ENCODE results near the gene SEMA6B. TPM values are rescaled to one million over a fixed set of nuclear protein-coding genes. Genes with fewer than 3 reads are reported as not detected.
"Not testable (repeated sequence)": the region's sequence is repeated elsewhere in the genome, so short reads cannot be mapped to it uniquely, and the experiment has no call there.

The SEMA6B gene
- total and polyA plus RNA-seq, 12 donors, result 3.1 to 59.2 (median 27.2) TPM

- H3K27ac ChIP-seq, result no peak overlapping the region
- 0 to 24% (median 16%) methylated on average over 2 to 17 of the region's 17 CpGs for whole genome bisulfite sequencing, 4 donors
- peak overlapping the region in 1 of 4 donors; percentile 23 for H3K4me3 ChIP-seq
- no peak for DNase-seq
- intact Hi-C loops (cut with DNase I), result no loop called here
- H3K9me3 ChIP-seq (replicated peaks in 1 of 3), result no peaks in the 10 kb centered on the region
- TF ChIP-seq, protein P1, sequence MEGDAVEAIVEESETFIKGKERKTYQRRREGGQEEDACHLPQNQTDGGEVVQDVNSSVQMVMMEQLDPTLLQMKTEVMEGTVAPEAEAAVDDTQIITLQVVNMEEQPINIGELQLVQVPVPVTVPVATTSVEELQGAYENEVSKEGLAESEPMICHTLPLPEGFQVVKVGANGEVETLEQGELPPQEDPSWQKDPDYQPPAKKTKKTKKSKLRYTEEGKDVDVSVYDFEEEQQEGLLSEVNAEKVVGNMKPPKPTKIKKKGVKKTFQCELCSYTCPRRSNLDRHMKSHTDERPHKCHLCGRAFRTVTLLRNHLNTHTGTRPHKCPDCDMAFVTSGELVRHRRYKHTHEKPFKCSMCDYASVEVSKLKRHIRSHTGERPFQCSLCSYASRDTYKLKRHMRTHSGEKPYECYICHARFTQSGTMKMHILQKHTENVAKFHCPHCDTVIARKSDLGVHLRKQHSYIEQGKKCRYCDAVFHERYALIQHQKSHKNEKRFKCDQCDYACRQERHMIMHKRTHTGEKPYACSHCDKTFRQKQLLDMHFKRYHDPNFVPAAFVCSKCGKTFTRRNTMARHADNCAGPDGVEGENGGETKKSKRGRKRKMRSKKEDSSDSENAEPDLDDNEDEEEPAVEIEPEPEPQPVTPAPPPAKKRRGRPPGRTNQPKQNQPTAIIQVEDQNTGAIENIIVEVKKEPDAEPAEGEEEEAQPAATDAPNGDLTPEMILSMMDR (IDR thresholded peaks at IDR 0.05), result no peak
- no peak for TF ChIP-seq POLR2A (IDR thresholded peaks at IDR 0.05)
- peaks cover 4 to 11% of the 10 kb centered on the region in 2 donors for H3K4me1 ChIP-seq (replicated peaks in 1 of 2)
- no peaks in the 10 kb centered on the region for H3K27me3 ChIP-seq
- no peaks in the 10 kb centered on the region for H3K36me3 ChIP-seq (replicated peaks in 1 of 2)
These were observed 39.2 kb upstream of the SEMA6B start for GRCh38 chr19:4598712-4599111.

GRCh38 chr19:4597975-4598671 lies 38.6 kb upstream of the SEMA6B start:
- WGBS, 4 donors, result 0 to 3% (median 2%) methylated on average over 13 to 31 of the region's 32 CpGs
- H3K27me3 ChIP-seq, result no peaks in the 10 kb centered on the region
- peak; percentile 48 to 83 (median 68) for DNase-seq
- intact Hi-C loops (cut with DNase I), result no loop called here
- H3K4me1 ChIP-seq (replicated peaks in 1 of 2), result peaks cover 4 to 11% of the 10 kb centered on the region in 2 donors
- no peak overlapping the region for H3K27ac ChIP-seq
- TF ChIP-seq, protein P1 (IDR thresholded peaks at IDR 0.05), result no peak
- TF ChIP-seq POLR2A (IDR thresholded peaks at IDR 0.05), result no peak
- H3K36me3 ChIP-seq (replicated peaks in 1 of 2), result no peaks in the 10 kb centered on the region
- no peaks in the 10 kb centered on the region for H3K9me3 ChIP-seq (replicated peaks in 1 of 3)
- H3K4me3 ChIP-seq, result peak overlapping the region in 1 of 4 donors; percentile 23

DNA sequence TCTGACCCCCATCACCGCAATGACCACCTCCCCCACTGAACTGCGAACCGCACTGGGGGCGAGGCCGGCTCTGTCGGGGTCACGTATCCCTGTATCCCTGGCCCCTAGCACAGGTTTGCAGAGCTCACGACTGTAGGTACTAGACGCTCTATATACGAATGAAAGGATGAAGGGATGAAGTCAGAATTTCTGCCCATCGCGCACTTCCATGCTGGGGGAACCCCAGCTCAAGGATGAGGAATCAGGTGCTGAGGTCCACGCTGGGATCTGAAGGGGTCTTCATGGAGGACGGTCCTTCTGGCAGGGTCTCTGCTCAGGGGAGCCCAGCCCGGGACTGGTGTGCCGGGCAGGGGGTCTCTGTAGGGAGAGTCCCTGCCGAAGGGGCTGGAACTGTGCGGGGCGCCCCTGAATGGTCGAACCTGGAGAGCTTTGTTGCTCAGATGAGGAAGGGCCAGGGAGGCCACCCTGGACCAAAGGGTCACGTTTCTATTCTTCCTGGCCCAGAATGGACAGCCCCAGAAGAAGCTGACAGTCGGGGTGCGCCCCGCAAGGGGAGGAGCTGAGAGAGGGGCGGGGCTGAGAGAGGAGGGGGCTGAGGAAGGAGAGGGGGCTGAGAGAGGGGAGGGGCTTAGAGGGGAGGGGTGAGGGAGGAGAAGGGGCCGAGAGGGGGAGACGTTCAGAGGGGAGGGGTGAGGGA lies 37.9 kb upstream of the SEMA6B start:
- TF ChIP-seq POLR2A (IDR thresholded peaks at IDR 0.05), result no peak
- TF ChIP-seq, protein P1 (IDR thresholded peaks at IDR 0.05), result no peak
- peak in 1 of 7 donors; percentile 43 for DNase-seq
- H3K27ac ChIP-seq, result peak overlapping the region in 1 of 5 donors; percentile 23
- peaks cover 4 to 11% of the 10 kb centered on the region in 2 donors for H3K4me1 ChIP-seq (replicated peaks in 1 of 2)
- H3K27me3 ChIP-seq, result no peaks in the 10 kb centered on the region
- intact Hi-C loops (cut with DNase I), result no loop called here
- WGBS, 4 donors, result 11 to 20% (median 14%) methylated on average over 13 to 27 of the region's 27 CpGs
- no peaks in the 10 kb centered on the region for H3K9me3 ChIP-seq (replicated peaks in 1 of 3)
- peak overlapping the region in 1 of 4 donors; percentile 3 for H3K4me3 ChIP-seq
- no peaks in the 10 kb centered on the region for H3K36me3 ChIP-seq (replicated peaks in 1 of 2)

GRCh38 chr19:4596033-4596904 lies 36.8 kb upstream of the SEMA6B start:
- Histone ChIP-seq H3K27me3 (no peaks in the 10 kb centered on the region), H3K27ac (peak overlapping the region in 3 of 5 donors; percentile 33 to 74 (median 66)), H3K4me1 (replicated peaks in 1 of 2) (peaks cover 4 to 11% of the 10 kb centered on the region in 2 donors), H3K4me3 (no peak overlapping the region), H3K9me3 (replicated peaks in 1 of 3) (no peaks in the 10 kb centered on the region), H3K36me3 (replicated peaks in 1 of 2) (no peaks in the 10 kb centered on the region)
- 27 to 45% (median 29%) methylated on average over 9 to 21 of the region's 21 CpGs for WGBS, 4 donors
- TF ChIP-seq, protein P1 (IDR thresholded peaks at IDR 0.05), result no peak
- TF ChIP-seq POLR2A (IDR thresholded peaks at IDR 0.05), result no peak
- DNase-seq, result peak in 6 of 7 donors; percentile 67 to 78 (median 72)
- intact Hi-C loops (cut with DNase I), result no loop called here

DNA sequence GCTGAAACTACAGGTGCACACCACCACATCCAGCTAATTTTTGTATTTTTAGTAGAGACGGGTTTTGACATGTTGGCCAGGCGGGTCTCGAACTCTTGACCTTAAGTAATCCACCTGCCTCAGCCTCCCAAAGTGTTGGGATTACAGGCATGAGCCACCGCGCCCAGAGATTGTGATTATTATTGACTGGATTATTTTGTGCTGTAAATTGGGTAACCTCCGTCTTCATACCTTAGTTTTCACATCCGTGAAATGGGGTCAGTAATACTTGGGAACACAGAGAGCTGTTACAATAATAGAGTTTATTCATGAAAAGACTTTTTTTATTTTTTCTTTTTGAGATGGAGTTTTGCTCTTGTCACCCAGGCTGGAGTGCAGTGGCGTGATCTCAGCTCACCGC lies 35.7 kb upstream of the SEMA6B start:
- H3K4me3 ChIP-seq; DNase-seq; intact Hi-C loops (cut with DNase I); H3K36me3 ChIP-seq (replicated peaks in 1 of 2); H3K27me3 ChIP-seq; H3K9me3 ChIP-seq (replicated peaks in 1 of 3): not testable (repeated sequence)
- 93 to 95% (median 94%) methylated on average over 9 of the region's 9 CpGs for WGBS, 4 donors
- H3K27ac ChIP-seq, result peak overlapping the region in 1 of 5 donors; percentile 22
- peaks cover 4 to 11% of the 10 kb centered on the region in 2 donors for H3K4me1 ChIP-seq (replicated peaks in 1 of 2)
